ENCODE measurements around the gene MISFA.
"Not testable (repeated sequence)": the region's sequence is repeated elsewhere in the genome, so short reads cannot be mapped to it uniquely, and the experiment has no call there.

MISFA gene

GRCh38 chr11:18641677-18642076 lies 42.1 kb downstream of the MISFA start:
- H3K27me3 Mint-ChIP-seq (ENCODE audit: low read depth): peaks cover 13% of the 10 kb centered on the region
- H3K4me1 Mint-ChIP-seq (ENCODE audit: low read depth): no peaks in the 10 kb centered on the region
- no peak overlapping the region for H3K27ac Mint-ChIP-seq
- H3K9me3 Mint-ChIP-seq: peaks cover 3% of the 10 kb centered on the region
- H3K4me3 Mint-ChIP-seq: no peak overlapping the region
- no peaks in the 10 kb centered on the region for H3K36me3 Mint-ChIP-seq (ENCODE audit: low read depth)

DNA sequence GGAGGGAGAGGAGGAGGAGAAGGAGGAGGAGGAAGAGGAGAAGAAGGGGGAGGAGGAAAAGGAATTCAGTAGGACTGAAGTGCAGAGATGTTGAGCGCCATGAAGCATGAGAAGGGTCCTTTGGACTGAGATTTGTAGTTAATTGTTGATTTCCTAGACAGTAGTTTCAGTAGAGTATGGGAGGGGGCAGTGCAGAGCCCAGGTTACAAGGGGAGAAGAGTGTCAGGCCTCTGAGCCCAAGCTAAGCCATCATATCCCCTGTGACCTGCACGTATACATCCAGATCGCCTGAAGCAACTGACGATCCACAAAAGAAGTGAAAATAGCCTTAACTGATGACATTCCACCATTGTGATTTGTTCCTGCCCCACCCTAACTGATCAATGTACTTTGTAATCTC lies 43.4 kb downstream of the MISFA start:
- not testable (repeated sequence) for H3K9me3 Mint-ChIP-seq; H3K36me3 Mint-ChIP-seq (ENCODE audit: low read depth); H3K27ac Mint-ChIP-seq; H3K4me1 Mint-ChIP-seq (ENCODE audit: low read depth); H3K4me3 Mint-ChIP-seq
- H3K27me3 Mint-ChIP-seq (ENCODE audit: low read depth): peaks cover 13% of the 10 kb centered on the region

- peaks cover 13% of the 10 kb centered on the region for H3K4me1 Mint-ChIP-seq (ENCODE audit: low read depth)
- no peaks in the 10 kb centered on the region for H3K36me3 Mint-ChIP-seq (ENCODE audit: low read depth)
- H3K27me3 Mint-ChIP-seq (ENCODE audit: low read depth): no peaks in the 10 kb centered on the region
- no peak overlapping the region for H3K4me3 Mint-ChIP-seq
- H3K9me3 Mint-ChIP-seq: no peaks in the 10 kb centered on the region
- no peak overlapping the region for H3K27ac Mint-ChIP-seq
Measured at GRCh38 chr11:18650353-18650752, 50.8 kb downstream of the MISFA start.

DNA sequence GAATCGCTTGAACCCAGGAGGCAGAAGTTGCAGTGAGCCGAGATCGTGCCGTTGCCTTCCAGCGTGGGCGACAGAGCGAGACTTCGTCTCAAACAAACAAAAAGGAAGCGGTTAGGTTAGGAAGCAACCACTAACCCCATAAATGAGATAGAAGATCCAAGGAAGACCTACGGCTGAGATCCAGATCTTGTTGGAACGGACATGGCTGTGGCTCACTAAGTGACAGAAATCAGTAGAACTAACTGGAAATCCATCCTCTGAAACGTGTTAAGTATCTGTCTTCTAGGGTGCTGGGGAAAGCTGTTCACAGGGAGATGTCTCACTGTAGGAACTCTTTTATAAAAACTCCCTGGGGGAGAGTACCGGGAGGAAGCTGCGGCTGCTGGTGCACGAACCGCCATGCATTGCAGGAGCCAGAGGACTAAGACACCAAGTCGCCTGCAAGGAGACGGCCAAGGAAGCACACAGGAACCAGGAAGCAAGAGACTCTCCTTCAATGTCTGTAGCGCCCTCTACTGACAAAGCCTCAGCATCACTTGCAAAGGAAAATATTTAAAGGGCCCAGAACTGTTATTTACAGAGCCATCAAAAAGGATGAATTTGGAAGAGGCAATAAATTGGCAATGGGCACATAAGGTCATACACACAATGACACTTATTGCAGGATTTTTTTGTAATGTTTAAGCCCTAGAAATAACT lies 51.4 kb downstream of the MISFA start:
- no peak overlapping the region for H3K27ac Mint-ChIP-seq
- H3K36me3 Mint-ChIP-seq (ENCODE audit: low read depth): no peaks in the 10 kb centered on the region
- H3K4me3 Mint-ChIP-seq: no peak overlapping the region
- H3K4me1 Mint-ChIP-seq (ENCODE audit: low read depth): peaks cover 13% of the 10 kb centered on the region
- no peaks in the 10 kb centered on the region for H3K27me3 Mint-ChIP-seq (ENCODE audit: low read depth)
- H3K9me3 Mint-ChIP-seq: no peaks in the 10 kb centered on the region

Data from T-helper 1 cell treated with Interleukin-12 subunit alpha and Interleukin-12 subunit beta and Interleukin-4 antibody, amounts not matched to agents 30 μg/mL and 1 μg/mL, for 36 hours (primary cell).